HG03558 (cell line): ENCODE results near the gene UNKL.

Experiments
- ATAC-seq: cut with Tn5 transposase; IDR thresholded peaks from one replicate; pipeline ENCODE4 v1.9.1; 2021; ENCODE audit warnings: moderate number of reproducible peaks; ENCODE audit not compliant: unreplicated experiment; ENCODE audit errors: extremely low read depth

The UNKL gene

GRCh38 chr16:1414532-1415260, at the start of gene UNKL:
Gene UNKL, minus strand, starts transcription at chr16:1414704. Its CDS starts 13 bp downstream, at chr16:1414691.
- no peak for ATAC-seq

GRCh38 chr16:1461146-1461545, 46.6 kb upstream of the UNKL start:
- no peak for ATAC-seq

- no peak for ATAC-seq
Measured at GRCh38 chr16:1460602-1461138, 46.2 kb upstream of the UNKL start.

GRCh38 chr16:1459967-1460366, 45.5 kb upstream of the UNKL start:
- no peak for ATAC-seq

- no peak for ATAC-seq
Measured at GRCh38 chr16:1458977-1459341, 44.5 kb upstream of the UNKL start.

- no peak for ATAC-seq
Measured at GRCh38 chr16:1458336-1458976, 44.0 kb upstream of the UNKL start.

GRCh38 chr16:1457489-1458245, 43.2 kb upstream of the UNKL start:
- ATAC-seq, result no peak

- no peak for ATAC-seq
Measured at GRCh38 chr16:1456951-1457350, 42.4 kb upstream of the UNKL start.

GRCh38 chr16:1455190-1456171, 41.0 kb upstream of the UNKL start:
- no peak for ATAC-seq

- ATAC-seq, result no peak
Measured at GRCh38 chr16:1454561-1454960, 40.1 kb upstream of the UNKL start.

- no peak for ATAC-seq
Measured at GRCh38 chr16:1453316-1453715, 38.8 kb upstream of the UNKL start.

GRCh38 chr16:1452530-1452929, 38.0 kb upstream of the UNKL start:
- no peak for ATAC-seq

GRCh38 chr16:1451702-1452392, 37.3 kb upstream of the UNKL start:
- no peak for ATAC-seq

GRCh38 chr16:1450841-1451240, 36.3 kb upstream of the UNKL start:
- ATAC-seq, result no peak

- ATAC-seq, result no peak
Measured at GRCh38 chr16:1450218-1450617, 35.7 kb upstream of the UNKL start.

GRCh38 chr16:1449201-1449788, 34.8 kb upstream of the UNKL start:
- no peak for ATAC-seq

GRCh38 chr16:1448536-1449116, 34.1 kb upstream of the UNKL start:
- ATAC-seq, result no peak

- no peak for ATAC-seq
Measured at GRCh38 chr16:1447965-1448364, 33.5 kb upstream of the UNKL start.
